Measurements from ENCODE around the gene SERAC1.

SERAC1 gene

DNA sequence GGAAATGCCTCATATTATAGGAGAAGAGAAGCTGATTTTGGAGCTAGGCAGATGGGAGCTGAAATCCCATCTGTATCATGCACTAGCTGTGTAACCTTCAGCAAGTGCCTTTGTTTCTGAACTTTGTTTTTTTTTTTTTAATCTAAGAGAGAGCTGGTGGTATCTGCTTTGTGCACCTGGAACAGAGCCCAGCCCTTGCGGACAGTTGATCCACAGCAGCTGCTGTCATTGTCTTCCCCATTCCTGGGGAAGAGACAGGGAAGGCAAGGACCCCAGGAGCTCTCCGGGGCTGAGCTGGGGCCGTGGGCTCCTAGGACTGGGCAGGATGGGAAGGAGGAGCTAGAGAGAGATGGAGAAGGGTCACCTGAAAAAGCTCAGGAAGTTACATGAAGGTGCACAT, 94.3 kb downstream of the SERAC1 start:
- DNase-seq = no peak

DNA sequence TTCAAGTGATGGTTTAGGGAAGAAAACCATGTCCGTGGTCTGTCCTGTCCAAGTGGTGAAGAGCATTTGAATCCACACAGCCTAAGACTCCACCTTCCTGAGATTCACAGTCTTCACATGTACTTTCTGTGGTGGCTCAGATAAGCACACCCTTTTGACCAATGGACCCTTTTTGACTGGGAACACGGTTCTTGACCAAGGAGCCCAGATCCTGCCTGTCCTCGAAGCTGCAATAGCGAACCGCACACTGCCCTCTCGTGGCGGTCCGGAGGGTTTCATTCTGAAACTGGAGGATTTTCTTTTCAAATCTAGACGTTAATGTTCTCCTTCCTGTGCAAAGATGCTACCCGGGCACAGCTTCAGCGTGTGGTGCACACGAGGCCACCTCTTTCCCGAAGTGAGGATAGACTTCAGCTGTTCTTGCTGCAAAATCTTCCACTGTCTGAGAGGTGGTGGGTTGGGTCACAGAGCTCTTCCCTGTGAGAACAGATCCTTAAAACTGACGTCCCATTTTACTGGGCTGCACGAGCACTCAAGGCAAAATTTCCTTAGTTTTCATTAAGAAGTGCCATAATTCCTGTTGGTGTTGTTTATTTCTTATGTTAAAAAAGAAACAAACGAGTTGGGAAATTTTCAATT, 95.9 kb downstream of the SERAC1 start:
- DNase-seq = peak; percentile 71 to 75

DNA sequence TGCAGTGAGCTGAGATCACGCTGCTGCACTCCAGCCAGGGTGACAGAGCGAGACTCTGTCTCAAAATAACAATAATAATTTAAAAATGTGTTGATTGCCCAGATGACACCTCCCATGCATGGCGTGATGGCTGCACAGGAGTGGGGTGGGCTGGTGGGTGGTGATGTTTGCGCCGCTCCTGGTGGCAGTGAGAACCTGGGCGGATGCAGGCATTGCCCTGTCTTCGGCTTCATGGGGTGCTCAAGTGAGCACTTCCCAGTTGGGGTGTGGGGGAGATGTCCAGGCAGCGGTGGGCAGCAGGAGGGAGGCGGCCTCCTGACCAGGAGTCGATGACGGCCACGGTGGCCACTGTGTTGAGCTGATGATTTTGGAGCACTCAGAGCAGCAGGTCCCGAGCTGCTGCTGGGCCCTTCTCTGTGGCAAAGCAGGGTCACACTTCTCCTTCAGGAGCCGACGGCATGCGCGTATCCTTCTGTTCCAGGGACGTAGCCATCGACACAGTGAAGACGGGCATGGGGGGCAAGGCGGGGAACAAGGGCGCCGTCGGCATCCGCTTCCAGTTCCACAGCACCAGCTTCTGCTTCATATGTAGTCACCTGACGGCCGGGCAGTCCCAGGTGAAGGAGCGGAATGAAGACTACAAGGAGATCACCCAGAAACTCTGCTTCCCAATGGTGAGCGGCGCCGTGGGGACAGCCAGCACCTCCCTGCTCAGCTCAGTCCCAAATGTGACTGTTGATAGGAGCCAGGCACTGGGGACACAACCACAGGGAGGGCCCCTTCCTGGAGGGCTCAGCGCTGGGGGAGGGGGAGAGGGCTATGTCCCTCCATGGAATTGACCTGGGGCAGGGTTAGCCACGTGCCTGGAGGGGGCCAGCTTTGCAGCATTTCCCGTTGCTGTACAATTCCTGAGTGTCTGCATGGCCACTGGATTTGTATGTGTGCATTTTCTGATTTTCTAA, 96.7 kb downstream of the SERAC1 start:
- DNase-seq = no peak

DNA sequence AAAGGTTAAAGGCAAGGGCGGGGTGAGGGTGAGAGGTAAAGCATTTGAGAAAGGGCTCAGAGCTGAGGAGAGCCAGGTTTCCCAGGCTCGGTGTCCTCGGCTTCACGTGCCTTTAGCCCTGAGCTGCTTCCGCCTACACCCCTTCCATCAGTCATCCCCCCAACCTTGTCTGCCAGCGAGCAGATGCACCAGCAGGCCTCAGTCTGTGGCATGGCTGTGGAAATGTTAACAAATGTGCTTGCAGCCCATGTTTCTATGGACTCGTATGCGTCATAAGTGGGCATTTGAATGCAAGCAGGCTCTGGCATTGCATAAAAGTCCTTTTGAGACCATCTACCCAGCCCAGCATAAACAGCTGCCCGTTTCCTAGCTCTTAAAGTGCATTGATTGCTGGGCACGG, 97.5 kb downstream of the SERAC1 start:
- DNase-seq = peak in 1 of 2 donors; percentile 17

DNA sequence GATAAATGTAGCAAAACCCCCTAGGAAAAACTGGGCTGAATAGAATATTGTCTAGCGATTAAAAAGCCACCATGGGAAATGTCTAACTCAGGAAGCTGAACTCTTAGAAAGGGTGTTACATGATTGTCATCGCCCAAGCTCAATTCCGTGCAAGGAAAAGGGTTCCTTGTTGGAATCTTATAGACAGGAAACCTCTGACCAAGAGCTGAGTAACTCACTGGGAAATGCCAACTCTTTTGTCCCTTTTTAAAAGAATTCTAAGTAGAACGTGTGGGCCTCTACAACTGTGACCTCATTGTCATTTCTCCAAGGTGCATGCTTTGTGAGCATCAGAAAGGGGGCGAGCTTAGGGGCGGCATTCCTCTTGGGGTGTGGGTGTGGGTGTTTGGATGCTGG, 98.3 kb downstream of the SERAC1 start:
- DNase-seq = no peak

DNA sequence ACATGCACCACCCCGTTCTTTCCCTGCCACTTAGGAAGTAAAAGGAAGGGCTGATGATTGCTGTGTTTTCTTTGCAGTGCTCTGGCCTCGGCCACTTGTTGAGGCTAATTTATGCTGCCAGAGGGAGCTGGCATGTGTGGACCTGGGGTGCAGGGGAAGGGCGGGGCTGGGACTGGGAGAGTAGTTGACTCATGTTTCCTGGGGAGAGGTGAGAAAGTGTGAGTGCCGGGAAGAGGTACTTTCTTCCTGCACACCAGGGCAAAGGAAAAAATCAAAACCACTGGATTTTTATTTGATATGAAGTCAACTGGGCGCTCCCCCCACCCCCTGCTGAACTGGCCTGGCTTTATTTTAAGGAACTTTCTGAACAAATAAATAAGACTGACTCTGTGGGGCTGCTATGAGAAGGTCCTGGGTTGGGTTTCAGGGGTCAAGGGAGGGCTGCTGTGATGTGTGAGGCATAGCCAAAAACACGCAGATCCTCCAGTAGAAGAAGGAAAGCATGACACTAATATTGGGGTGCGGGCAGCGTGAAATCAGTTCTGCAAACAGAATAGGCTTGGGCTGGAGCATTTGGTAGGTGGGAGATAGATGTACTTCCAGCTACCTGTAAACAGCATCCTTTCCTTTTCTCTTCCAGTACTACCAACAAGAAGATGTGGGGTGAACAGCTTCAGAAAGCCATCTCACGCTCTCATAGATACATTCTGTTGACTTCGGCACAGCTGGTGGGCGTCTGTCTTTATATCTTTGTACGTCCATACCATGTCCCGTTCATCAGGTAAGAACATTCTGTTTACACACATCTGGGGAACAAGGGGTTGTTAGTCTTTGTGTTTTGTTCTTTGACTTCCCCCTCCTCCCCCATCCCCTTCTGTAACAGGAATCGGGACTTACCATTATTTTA, 98.9 kb downstream of the SERAC1 start:
- DNase-seq = no peak

DNA sequence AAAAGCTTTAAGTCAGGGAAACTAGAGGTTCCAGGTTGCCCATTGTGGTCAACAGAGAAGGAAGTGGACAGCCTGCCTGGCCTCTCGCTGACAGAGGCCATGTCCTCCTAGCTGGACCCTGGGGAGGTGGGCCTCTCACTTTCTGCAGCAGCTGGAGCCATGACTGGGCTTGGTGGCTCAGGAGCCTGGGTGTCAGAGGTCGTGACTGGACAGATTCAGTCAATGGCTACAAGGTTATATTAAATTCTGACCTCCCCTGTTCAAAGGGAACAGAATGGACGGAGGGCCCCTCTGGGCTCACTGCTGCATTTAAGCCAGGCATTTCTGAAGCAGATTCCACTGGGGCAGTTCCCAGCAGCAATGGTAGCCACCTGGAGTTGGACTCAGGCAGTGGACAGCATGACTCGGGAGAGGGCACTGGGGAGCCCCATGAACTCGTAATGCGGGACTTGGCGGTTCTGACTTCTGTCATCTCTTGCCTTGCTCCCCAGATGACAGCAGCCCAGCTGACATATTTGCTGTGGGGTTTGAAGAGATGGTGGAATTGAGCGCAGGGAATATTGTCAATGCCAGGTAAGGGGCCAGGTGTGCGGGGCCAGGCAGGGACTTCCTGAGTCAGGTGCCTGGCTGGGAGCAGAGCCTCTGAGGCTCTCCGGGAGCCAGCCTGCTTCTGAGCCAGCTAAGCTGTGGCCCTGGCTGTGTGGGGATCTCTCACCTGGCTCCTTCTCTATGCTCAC, 99.7 kb downstream of the SERAC1 start:
- no peak for DNase-seq

DNA sequence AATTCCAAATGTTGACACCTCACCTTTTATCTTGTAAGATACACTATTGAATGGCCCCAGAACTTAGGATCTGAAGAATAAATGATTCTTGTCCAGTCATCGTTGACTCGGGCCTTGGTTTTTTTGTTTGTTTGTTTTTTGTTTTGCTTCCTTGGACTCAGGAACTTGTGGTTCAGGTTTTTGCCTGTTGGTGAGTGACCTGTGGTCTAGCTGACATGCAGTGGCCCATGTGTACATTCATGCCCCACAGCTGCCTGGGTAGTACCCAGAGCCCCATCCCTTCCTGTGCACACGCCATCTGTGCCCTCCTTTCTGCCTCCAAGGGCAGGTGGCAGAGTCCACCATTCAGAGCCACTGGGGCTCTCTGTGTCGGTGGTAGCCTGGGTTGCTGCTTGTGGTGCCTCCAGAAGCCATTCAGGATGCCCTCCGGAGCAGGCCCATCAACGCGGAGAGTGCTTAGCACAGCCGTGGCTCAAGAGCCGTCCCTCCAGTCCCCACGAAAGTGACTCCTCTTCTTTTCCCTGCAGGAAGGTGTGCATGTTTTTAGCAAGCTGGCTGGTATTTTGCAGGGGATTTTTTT, 100.5 kb downstream of the SERAC1 start:
- DNase-seq = no peak

DNA sequence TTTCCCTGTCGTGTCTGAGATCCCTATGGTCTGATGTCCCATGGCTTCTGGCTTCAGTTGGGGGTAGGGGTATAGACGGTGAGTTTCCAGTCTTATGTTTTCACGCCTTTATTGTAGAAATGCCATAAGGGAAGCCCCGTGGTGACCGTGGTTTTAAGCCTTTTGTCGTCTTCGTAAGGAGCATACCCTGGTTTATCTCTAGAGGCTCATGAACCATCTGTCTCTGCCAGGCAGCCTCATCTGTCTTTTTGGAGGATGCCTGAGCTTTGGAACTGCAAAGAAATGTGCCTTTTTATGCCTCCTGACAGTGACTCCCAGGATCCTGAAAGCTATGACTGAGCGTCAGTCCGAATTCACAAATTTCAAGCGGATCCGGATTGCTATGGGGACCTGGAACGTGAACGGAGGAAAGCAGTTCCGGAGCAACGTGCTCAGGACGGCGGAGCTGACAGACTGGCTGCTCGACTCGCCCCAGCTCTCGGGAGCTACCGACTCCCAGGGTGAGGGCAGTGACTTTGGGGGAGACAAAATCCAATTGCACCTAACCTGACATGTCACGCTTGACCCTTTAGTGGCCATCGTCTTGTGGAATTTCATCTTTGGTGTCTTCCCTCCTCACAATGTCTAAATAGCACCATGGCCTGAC, 101.8 kb downstream of the SERAC1 start:
- no peak for DNase-seq

DNA sequence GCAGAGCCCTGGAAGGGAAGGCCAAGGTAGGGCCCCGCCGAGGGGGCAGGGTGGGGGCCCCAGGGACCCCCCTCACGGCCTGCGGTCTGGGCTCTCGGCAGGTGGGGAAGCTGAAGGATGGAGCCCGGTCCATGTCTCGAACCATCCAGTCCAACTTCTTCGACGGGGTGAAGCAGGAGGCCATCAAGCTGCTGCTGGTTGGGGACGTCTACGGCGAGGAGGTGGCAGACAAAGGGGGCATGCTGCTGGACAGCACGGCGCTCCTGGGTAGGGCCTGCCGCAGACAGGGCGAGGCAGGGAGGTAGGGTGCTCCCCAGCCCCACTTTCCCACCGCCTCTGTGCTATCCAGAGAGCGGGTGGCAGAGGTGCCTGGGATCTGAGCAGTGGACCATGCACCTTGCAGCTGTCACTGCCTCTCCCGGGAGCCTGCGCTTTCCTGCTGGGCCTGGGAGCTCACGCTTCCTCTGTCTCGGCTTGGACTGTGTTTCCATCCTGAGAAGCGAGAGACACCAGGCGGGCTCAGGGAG, 103.3 kb downstream of the SERAC1 start:
- no peak for DNase-seq

DNA sequence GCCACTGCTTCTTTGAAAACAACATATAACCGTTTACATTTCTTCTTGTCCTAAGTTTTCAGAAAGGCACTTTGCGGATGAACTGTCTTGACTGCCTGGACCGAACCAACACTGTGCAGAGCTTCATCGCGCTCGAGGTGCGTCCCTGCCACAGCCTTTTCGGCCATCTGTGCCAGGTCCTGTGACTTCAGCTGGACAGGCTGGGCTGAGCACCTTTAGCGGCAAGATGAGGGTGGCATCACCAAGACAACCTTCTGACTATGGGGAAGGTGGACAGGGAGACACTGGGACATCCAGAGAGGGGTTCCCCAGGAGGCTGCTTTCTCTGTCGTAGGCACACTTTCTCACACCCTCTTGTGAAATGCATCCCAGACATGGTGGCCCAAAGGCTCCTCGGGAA, 104.3 kb downstream of the SERAC1 start:
- DNase-seq = no peak

DNA sequence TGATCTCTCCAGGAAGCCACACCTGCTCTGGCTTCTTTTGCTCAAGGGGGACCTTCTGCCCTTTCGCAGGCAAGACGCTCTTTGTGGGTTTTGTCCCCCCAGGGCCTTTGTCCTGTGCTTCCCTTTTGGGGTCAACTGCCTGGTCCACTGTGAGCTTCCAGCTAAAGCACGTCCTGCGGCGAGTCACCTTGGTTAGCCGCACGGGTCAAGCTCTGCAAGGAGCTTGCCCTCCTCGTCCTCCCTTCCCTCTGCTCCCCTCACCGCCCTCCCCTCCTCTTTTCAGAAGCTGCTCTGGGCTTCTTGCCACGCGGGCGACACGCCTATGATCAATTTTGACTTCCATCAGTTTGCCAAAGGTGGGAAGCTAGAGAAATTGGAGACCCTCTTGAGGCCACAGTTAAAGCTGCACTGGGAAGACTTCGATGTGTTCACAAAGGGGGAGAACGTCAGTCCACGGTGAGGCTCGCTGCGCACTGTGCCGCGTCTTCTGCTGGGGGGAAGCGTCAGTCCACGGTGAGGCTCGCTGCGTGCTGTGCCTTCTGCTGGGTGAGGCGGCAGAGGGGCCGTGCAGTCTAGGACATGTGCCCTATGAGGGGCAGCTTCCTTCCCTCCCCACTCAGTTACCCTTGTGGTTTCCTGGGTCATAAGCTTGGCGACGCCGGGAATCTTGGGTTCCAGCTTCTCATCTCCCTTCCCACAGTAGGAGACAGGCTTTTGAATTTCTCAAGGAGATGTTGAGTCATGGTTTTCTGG, 106.2 kb downstream of the SERAC1 start:
- DNase-seq = no peak

DNA sequence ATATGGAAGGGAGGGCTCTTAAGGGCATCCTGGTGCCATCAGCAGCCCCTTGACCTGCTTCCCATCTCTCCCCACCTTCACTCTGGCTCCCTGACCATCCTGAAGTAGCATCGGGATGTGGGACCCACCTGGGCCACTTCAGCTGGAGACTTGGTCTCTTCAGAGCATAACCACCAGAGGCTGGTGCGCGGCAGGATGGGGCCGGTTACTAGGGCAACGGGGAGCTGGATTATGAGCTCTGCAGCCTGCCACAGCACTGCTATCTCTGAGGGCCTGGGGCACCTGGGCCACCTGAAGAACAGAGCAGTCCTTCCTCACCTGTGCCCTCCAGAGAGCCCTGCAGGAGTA, 106.7 kb downstream of the SERAC1 start:
- DNase-seq = no peak

DNA sequence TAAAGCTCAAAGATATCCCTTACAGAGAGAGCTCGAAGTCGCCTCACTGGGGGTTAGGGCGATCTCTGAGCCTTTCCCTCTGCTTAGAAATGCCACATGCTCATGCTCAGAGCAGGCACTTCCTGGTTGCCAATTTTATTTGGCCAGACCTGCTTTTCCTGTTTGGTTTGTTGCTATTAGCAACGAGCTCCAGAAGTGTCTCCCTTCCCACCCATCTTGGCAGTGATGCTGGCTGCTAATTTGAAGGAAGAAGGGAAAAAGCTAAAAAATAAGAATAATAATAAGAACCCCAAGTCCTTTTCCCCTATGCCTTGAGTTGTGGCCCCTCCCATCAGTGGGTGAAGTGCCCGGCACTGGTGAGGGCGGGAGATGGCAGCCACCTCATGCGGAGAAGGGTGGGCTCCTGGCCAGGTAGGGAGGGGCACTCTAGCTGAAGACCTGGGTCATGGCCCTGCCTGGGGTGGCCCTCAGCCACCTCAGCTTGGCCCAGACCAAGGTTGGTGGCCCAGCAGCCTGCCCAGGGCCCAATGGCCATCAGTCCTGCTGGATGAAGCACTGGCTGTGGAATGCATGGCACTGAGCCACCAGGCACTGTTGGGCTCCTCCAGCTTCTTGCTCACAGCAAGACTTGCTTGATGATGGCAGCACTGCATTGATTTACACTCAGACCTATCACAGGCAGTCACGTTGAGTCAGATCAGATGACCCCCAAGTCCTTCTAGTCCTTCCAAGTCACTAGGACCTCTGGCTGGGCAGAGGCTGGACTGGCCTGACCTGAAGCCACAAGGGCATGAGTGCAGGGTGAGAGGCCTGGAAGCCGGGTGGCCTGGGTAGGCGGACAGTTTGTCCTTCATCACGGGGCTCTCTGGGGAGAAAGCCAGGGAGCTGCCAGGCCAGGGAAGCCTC, 107.4 kb downstream of the SERAC1 start:
- peak; percentile 39 to 70 for DNase-seq

Data from hippocampal formation (tissue), 2 donors.